ENCODE results near the gene APH1B.

The APH1B gene

GRCh38 chr15:63283126-63283525 is 5.7 kb downstream of the APH1B start:
- Histone ChIP-seq H3K4me3 (ENCODE audit: low read depth, low read length) (no peak overlapping the region), H3K27ac (ENCODE audit: extremely low read depth, low read depth, low read length) (no peak overlapping the region), H3K9me3 (ENCODE audit: control insufficient read depth, insufficient read depth, low read depth, low read length) (no peaks in the 10 kb centered on the region), H3K4me1 (ENCODE audit: control insufficient read depth, insufficient read depth, low read length) (no peaks in the 10 kb centered on the region), H3K36me3 (ENCODE audit: control insufficient read depth in 2 of 2, insufficient read depth in 1 of 2, low read length in 2 of 2) (peaks cover 6 to 8% of the 10 kb centered on the region in 2 experiments; a peak in 2 of 3 replicates)
- POLR2A ChIA-PET, result no interaction called here
- CTCF ChIA-PET, result no interaction called here
- TF ChIP-seq ZFHX2 (tag by site-specific recombination; conservative IDR thresholded peaks at IDR 0.05) (peak; percentile 51), EGR2 (tag by site-specific recombination; IDR thresholded peaks at IDR 0.05; ENCODE audit: low read depth) (peak; percentile 35; the same call in 1 of the 2 replicates), KLF1 (tag by site-specific recombination; IDR thresholded peaks at IDR 0.05) (no peak)

- POLR2A ChIA-PET, result no interaction called here
Observed at GRCh38 chr15:63284335-63284734, 6.9 kb downstream of the APH1B start.

DNA sequence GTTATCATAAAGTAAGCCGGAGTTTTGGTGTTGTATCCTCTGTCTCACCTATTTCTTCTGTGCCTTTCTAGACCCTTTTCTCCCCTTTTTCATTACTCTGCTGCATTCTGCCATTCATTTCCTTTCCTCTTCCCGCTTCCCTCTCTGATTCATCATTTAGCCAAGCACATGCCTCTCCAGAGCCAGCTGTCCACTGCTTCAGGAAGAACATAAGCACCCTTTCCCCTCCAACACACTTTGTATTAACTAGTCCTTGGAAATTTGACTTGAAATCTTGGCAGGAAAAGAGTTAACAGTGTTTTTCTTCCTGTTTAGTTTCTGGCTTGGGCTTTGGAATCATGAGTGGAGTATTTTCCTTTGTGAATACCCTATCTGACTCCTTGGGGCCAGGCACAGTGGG is 9.7 kb downstream of the APH1B start:
- POLR2A ChIA-PET, result no interaction called here
- Histone ChIP-seq H3K4me1 (ENCODE audit: control insufficient read depth, insufficient read depth, low read length) (no peaks in the 10 kb centered on the region), H3K4me3 (ENCODE audit: low read depth, low read length) (no peak overlapping the region), H3K36me3 (ENCODE audit: control insufficient read depth in 2 of 2, insufficient read depth in 1 of 2, low read length in 2 of 2) (peaks cover 4 to 6% of the 10 kb centered on the region in 2 experiments; a peak in 2 of 3 replicates), H3K9me3 (ENCODE audit: control insufficient read depth, insufficient read depth, low read depth, low read length) (no peaks in the 10 kb centered on the region), H3K27ac (ENCODE audit: extremely low read depth, low read depth, low read length) (no peak overlapping the region)
- TF ChIP-seq, protein P1, sequence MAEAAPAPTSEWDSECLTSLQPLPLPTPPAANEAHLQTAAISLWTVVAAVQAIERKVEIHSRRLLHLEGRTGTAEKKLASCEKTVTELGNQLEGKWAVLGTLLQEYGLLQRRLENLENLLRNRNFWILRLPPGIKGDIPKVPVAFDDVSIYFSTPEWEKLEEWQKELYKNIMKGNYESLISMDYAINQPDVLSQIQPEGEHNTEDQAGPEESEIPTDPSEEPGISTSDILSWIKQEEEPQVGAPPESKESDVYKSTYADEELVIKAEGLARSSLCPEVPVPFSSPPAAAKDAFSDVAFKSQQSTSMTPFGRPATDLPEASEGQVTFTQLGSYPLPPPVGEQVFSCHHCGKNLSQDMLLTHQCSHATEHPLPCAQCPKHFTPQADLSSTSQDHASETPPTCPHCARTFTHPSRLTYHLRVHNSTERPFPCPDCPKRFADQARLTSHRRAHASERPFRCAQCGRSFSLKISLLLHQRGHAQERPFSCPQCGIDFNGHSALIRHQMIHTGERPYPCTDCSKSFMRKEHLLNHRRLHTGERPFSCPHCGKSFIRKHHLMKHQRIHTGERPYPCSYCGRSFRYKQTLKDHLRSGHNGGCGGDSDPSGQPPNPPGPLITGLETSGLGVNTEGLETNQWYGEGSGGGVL (tag by site-specific recombination; IDR thresholded peaks at IDR 0.05), result no peak
- TF ChIP-seq KLF7 (tag by site-specific recombination; IDR thresholded peaks at IDR 0.05; ENCODE audit: borderline replicate concordance) (no peak), ZNF521 (tag by site-specific recombination; IDR thresholded peaks at IDR 0.05) (no peak), KLF10 (tag by site-specific recombination; IDR thresholded peaks at IDR 0.05) (no peak), ATF2 (tag by site-specific recombination; IDR thresholded peaks at IDR 0.05; ENCODE audit: low read depth) (no peak), GLI2 (tag by site-specific recombination; IDR thresholded peaks at IDR 0.05; ENCODE audit: borderline replicate concordance, low read depth) (no peak)
- TF ChIP-seq, protein P2, sequence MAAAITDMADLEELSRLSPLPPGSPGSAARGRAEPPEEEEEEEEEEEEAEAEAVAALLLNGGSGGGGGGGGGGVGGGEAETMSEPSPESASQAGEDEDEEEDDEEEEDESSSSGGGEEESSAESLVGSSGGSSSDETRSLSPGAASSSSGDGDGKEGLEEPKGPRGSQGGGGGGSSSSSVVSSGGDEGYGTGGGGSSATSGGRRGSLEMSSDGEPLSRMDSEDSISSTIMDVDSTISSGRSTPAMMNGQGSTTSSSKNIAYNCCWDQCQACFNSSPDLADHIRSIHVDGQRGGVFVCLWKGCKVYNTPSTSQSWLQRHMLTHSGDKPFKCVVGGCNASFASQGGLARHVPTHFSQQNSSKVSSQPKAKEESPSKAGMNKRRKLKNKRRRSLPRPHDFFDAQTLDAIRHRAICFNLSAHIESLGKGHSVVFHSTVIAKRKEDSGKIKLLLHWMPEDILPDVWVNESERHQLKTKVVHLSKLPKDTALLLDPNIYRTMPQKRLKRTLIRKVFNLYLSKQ (tag by site-specific recombination; IDR thresholded peaks at IDR 0.05; ENCODE audit: borderline replicate concordance), result no peak
- TF ChIP-seq, protein P3, sequence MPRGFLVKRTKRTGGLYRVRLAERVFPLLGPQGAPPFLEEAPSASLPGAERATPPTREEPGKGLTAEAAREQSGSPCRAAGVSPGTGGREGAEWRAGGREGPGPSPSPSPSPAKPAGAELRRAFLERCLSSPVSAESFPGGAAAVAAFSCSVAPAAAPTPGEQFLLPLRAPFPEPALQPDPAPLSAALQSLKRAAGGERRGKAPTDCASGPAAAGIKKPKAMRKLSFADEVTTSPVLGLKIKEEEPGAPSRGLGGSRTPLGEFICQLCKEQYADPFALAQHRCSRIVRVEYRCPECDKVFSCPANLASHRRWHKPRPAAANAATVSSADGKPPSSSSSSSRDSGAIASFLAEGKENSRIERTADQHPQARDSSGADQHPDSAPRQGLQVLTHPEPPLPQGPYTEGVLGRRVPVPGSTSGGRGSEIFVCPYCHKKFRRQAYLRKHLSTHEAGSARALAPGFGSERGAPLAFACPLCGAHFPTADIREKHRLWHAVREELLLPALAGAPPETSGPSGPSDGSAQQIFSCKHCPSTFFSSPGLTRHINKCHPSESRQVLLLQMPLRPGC (tag by site-specific recombination; IDR thresholded peaks at IDR 0.05), result no peak
- TF ChIP-seq, protein P4, sequence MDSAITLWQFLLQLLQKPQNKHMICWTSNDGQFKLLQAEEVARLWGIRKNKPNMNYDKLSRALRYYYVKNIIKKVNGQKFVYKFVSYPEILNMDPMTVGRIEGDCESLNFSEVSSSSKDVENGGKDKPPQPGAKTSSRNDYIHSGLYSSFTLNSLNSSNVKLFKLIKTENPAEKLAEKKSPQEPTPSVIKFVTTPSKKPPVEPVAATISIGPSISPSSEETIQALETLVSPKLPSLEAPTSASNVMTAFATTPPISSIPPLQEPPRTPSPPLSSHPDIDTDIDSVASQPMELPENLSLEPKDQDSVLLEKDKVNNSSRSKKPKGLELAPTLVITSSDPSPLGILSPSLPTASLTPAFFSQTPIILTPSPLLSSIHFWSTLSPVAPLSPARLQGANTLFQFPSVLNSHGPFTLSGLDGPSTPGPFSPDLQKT (IDR thresholded peaks at IDR 0.05; ENCODE audit: borderline replicate concordance, low read depth, low read length), result no peak
- CTCF ChIA-PET, result interaction anchor here (0.7 kb wide), 1 partner anchor 101 kb away, joined by 3 read pairs; no protein-coding TSS in a partner anchor

More at GRCh38 chr15:63284335-63284734, 6.9 kb downstream of the APH1B start:
- TF ChIP-seq, protein P5, sequence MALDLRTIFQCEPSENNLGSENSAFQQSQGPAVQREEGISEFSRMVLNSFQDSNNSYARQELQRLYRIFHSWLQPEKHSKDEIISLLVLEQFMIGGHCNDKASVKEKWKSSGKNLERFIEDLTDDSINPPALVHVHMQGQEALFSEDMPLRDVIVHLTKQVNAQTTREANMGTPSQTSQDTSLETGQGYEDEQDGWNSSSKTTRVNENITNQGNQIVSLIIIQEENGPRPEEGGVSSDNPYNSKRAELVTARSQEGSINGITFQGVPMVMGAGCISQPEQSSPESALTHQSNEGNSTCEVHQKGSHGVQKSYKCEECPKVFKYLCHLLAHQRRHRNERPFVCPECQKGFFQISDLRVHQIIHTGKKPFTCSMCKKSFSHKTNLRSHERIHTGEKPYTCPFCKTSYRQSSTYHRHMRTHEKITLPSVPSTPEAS (tag by site-specific recombination; IDR thresholded peaks at IDR 0.05), result no peak
- Histone ChIP-seq H3K4me1 (ENCODE audit: control insufficient read depth, insufficient read depth, low read length) (no peaks in the 10 kb centered on the region), H3K36me3 (ENCODE audit: control insufficient read depth in 2 of 2, insufficient read depth in 1 of 2, low read length in 2 of 2) (peaks cover 6 to 8% of the 10 kb centered on the region in 2 experiments; a peak in 2 of 3 replicates), H3K9me3 (ENCODE audit: control insufficient read depth, insufficient read depth, low read depth, low read length) (no peaks in the 10 kb centered on the region), H3K27ac (ENCODE audit: extremely low read depth, low read depth, low read length) (no peak overlapping the region), H3K4me3 (ENCODE audit: low read depth, low read length) (no peak overlapping the region)
- CTCF ChIA-PET, result no interaction called here
